Panc1 (cell line): ENCODE results near the gene GNMT. TPM values are rescaled to one million over a fixed set of nuclear protein-coding genes. Genes with fewer than 3 reads are reported as not detected.
A peak's percentile ranks its signal among the peaks of the same experiment; 100 is the strongest.

ENCODE experiments used
- ATAC-seq: fragments of 200-7000 bp; cut with Tn5 transposase; 2 replicates; pipeline ENCODE4 v1.9.1; 2020; ENCODE audit warnings: mild to moderate bottlenecking, moderate library complexity
- BruUV-seq: library from RNA; stranded (reverse); fragments of 400-500 nt; replicated peaks from 2 replicates; lab custom pipeline; 2021; lab: Mats Ljungman, UMichigan
- CTCF ChIA-PET: fragments of 300-600 bp; sonication (Branson Sonifier 250); formaldehyde crosslinking; loops from one replicate; lab custom pipeline; 2022; ENCODE audit warnings: antibody characterized with exemption; lab: Charles Lee
- POLR2A ChIA-PET: fragments of 300-600 bp; sonication (Branson Sonifier 250); formaldehyde crosslinking; loops from one replicate; lab custom pipeline; 2022; ENCODE audit warnings: antibody characterized with exemption; lab: Charles Lee
- DNase-seq: peaks from one replicate; pipeline ENCODE4 v3.0.0-alpha.2; 2010; ENCODE audit warnings: low read depth, low spot score
- H3K27ac ChIP-seq: 2 replicates; pipeline ENCODE4 v1.5.1; 2011; ENCODE audit warnings: mild to moderate bottlenecking, low read length, inconsistent platforms
- H3K27me3 ChIP-seq: fragments of 200-500 bp; sonication (Bioruptor generic); 2 replicates; pipeline ENCODE4 v1.6.0; 2014; ENCODE audit warnings: low read length, inconsistent platforms; ENCODE audit not compliant: control insufficient read depth, insufficient read depth
- H3K36me3 ChIP-seq: fragments of 200-500 bp; sonication (Bioruptor generic); 2 replicates; pipeline ENCODE4 v1.5.1; 2014; ENCODE audit warnings: inconsistent platforms, mild to moderate bottlenecking, low read length, moderate library complexity; ENCODE audit not compliant: control insufficient read depth, insufficient read depth
- H3K4me1 ChIP-seq: 2 replicates; pipeline ENCODE4 v1.5.1; 2011; ENCODE audit warnings: inconsistent platforms, mild to moderate bottlenecking, low read length, moderate library complexity; ENCODE audit not compliant: control insufficient read depth, insufficient read depth
- H3K4me3 ChIP-seq, 2 experiments: 2 replicates each; pipeline ENCODE4 v1.5.1; 2011 to 2012; ENCODE audit warnings: low read depth in 2 of 2, low read length in 2 of 2, mild to moderate bottlenecking in 2 of 2, inconsistent platforms in 1 of 2, moderate library complexity in 1 of 2
- H3K9me3 ChIP-seq: fragments of 200-500 bp; sonication (Bioruptor generic); 2 replicates; pipeline ENCODE4 v1.5.1; 2014; ENCODE audit warnings: low read depth, mild to moderate bottlenecking, inconsistent platforms, low read length, moderate library complexity; ENCODE audit not compliant: control insufficient read depth, insufficient read depth
- CTCF ChIP-seq: fragments of 450-650 bp; IDR thresholded peaks from 2 replicates; pipeline ENCODE4 v1.5.1; 2017; ENCODE audit warnings: mild to moderate bottlenecking
- POLR2AphosphoS5 ChIP-seq: IDR thresholded peaks from 2 replicates; pipeline ENCODE4 v1.6.1; 2012; ENCODE audit warnings: mild to moderate bottlenecking, low read depth, low read length, moderate library complexity
- SIN3A ChIP-seq: IDR thresholded peaks from 2 replicates; pipeline ENCODE4 v1.6.1; 2012; ENCODE audit warnings: low read depth, mild to moderate bottlenecking, low read length, moderate library complexity, borderline replicate concordance; ENCODE audit not compliant: insufficient read depth
- TCF7L2 ChIP-seq: IDR thresholded peaks from 2 replicates; pipeline ENCODE4 v1.6.1; 2011; ENCODE audit warnings: mild to moderate bottlenecking, low read depth, low read length, inconsistent platforms
- in situ Hi-C: cut with HindIII; loops from 2 replicates; pipeline ENCODE4 v1.10.0; 2016; ENCODE audit warnings: low sequenced_read_pairs, low pct_unique_long_range_greater_than_20kb
- intact Hi-C: fragments of 100-400 bp; cut with micrococcal nuclease; formaldehyde crosslinking; loops from one replicate; pipeline ENCODE4 v1.10.0; 2022; ENCODE audit not compliant: unreplicated experiment
- total RNA-seq: library from RNA; stranded (reverse); gene quantifications from one replicate; pipeline ENCODE4 v1.2.1, GENCODE V29; 2021; ENCODE audit not compliant: unreplicated experiment
- TF ChIP-seq, protein P1 (sequence below), 2 experiments: IDR thresholded peaks; 2 replicates each; pipeline ENCODE4 v1.6.1; 2011 to 2012; ENCODE audit warnings: low read depth in 2 of 2, control low read depth in 1 of 2, low read length in 1 of 2, mild to moderate bottlenecking in 1 of 2, moderate library complexity in 1 of 2; ENCODE audit not compliant: insufficient read depth in 1 of 2

Gene GNMT
- total RNA-seq, 1 experiment from 2014 or later: 0.72 TPM

DNA sequence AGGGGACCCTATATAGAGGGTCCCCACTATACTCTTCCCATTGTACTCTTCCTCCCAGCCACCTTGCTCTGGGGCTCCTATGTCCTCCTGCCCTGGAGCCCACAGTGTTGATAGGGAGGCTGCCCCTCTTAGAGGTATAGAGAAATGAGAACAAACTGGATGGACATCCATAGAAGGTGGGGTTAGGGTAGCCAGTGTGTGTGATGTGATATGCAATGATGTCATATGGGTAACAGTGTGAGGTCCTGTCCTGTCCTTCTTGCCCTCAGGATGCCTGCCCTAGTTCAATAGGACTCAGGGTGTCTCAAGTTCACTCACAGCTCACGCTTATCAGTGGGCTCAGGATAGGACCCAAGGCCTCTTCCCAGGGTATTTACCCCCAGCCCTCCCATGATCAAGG, 44.3 kb upstream of the GNMT start:
- Histone ChIP-seq H3K4me3 (no peak overlapping the region), H3K36me3 (no peaks in the 10 kb centered on the region), H3K27ac (no peak overlapping the region), H3K9me3 (no peaks in the 10 kb centered on the region), H3K27me3 (no peaks in the 10 kb centered on the region), H3K4me1 (no peaks in the 10 kb centered on the region)
- in situ Hi-C loops (no loop called here), intact Hi-C loops (no loop called here)
- ChIA-PET POLR2A (no interaction called here), CTCF (interaction anchor here (0.6 to 0.7 kb wide), 2 partner anchors 48 to 121 kb away, joined by 3 read pairs; no protein-coding TSS in a partner anchor)
- TF ChIP-seq, protein P1, sequence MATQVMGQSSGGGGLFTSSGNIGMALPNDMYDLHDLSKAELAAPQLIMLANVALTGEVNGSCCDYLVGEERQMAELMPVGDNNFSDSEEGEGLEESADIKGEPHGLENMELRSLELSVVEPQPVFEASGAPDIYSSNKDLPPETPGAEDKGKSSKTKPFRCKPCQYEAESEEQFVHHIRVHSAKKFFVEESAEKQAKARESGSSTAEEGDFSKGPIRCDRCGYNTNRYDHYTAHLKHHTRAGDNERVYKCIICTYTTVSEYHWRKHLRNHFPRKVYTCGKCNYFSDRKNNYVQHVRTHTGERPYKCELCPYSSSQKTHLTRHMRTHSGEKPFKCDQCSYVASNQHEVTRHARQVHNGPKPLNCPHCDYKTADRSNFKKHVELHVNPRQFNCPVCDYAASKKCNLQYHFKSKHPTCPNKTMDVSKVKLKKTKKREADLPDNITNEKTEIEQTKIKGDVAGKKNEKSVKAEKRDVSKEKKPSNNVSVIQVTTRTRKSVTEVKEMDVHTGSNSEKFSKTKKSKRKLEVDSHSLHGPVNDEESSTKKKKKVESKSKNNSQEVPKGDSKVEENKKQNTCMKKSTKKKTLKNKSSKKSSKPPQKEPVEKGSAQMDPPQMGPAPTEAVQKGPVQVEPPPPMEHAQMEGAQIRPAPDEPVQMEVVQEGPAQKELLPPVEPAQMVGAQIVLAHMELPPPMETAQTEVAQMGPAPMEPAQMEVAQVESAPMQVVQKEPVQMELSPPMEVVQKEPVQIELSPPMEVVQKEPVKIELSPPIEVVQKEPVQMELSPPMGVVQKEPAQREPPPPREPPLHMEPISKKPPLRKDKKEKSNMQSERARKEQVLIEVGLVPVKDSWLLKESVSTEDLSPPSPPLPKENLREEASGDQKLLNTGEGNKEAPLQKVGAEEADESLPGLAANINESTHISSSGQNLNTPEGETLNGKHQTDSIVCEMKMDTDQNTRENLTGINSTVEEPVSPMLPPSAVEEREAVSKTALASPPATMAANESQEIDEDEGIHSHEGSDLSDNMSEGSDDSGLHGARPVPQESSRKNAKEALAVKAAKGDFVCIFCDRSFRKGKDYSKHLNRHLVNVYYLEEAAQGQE (IDR thresholded peaks at IDR 0.05; ENCODE audit: insufficient read depth in 1 of 2, low read depth in 2 of 2, low read length in 1 of 2): no peak
- TF ChIP-seq TCF7L2: no peak
- ATAC-seq (peak; percentile 49; the same call in 1 of the 2 replicates), DNase-seq (no peak)
- no TSS peak for BruUV-seq

- Histone ChIP-seq H3K4me1 (peaks cover 5% of the 10 kb centered on the region; the same call in 1 of the 2 replicates), H3K27me3 (no peaks in the 10 kb centered on the region), H3K9me3 (no peaks in the 10 kb centered on the region), H3K36me3 (no peaks in the 10 kb centered on the region), H3K4me3 (no peak overlapping the region), H3K27ac (no peak overlapping the region)
- intact Hi-C loops: no loop called here
- no peak for ATAC-seq
- DNase-seq: no peak
- BruUV-seq: no TSS peak
- TF ChIP-seq, protein P1 (IDR thresholded peaks at IDR 0.05; ENCODE audit: insufficient read depth in 1 of 2, low read depth in 2 of 2, low read length in 1 of 2): no peak
- TF ChIP-seq POLR2AphosphoS5 (no peak), SIN3A (no peak), TCF7L2 (no peak), CTCF (no peak)
- ChIA-PET POLR2A (no interaction called here), CTCF (no interaction called here)
- in situ Hi-C loops: no loop called here
Measured at GRCh38 chr6:42921801-42922200, 38.8 kb upstream of the GNMT start.
